ENCODE data around the gene DDR1. TPM values are rescaled to one million over a fixed set of nuclear protein-coding genes. Genes with fewer than 3 reads are reported as not detected.

DDR1 gene
- total and polyA plus RNA-seq, 2 donors from 2014 or later, result 95.8 to 362 TPM

DNA sequence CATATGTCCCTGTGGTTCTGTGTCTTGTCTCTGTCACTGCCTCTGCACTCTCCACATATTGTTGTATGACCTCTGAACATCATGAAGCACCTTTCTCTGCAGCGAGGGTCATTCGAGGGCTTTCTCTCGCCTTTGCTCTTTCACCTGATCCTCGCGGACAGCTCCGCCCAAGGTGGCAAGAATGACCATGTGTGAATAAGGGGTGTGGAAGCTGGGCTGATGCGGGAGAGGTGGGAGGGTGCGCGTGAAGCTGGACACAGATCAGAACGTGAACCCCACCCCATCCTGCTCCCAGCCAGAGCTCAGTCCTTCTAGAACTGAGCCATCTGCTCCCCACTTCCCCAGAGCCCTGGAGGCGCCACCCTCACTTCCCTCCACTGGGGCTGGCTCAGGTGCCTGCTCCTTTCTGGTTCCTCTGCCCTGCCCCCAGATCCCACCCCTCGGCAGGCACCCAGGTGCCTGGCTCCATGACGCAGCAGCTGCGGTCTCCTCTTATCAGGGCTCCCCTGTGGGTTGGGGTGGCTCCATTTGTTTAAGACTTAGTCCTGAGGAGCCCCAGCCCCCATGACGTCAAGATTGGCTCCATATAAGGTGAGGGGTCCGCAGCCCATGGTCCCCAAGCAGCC, 56.2 kb downstream of the DDR1 start, which contains the start of gene MUCL3:
Gene MUCL3 (plus strand): TSS at position 613 of the 626 bp plus-strand sequence. CDS start 27 bp downstream, outside the sequence.
- DNase-seq, result no peak
- TF ChIP-seq, protein P1, sequence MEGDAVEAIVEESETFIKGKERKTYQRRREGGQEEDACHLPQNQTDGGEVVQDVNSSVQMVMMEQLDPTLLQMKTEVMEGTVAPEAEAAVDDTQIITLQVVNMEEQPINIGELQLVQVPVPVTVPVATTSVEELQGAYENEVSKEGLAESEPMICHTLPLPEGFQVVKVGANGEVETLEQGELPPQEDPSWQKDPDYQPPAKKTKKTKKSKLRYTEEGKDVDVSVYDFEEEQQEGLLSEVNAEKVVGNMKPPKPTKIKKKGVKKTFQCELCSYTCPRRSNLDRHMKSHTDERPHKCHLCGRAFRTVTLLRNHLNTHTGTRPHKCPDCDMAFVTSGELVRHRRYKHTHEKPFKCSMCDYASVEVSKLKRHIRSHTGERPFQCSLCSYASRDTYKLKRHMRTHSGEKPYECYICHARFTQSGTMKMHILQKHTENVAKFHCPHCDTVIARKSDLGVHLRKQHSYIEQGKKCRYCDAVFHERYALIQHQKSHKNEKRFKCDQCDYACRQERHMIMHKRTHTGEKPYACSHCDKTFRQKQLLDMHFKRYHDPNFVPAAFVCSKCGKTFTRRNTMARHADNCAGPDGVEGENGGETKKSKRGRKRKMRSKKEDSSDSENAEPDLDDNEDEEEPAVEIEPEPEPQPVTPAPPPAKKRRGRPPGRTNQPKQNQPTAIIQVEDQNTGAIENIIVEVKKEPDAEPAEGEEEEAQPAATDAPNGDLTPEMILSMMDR (IDR thresholded peaks at IDR 0.05; ENCODE audit: borderline replicate concordance, extremely low read depth, insufficient read depth), result no peak
- H3K36me3 ChIP-seq (ENCODE audit: control insufficient read depth in 2 of 3, insufficient read depth in 3 of 3, low read length in 3 of 3), result no peaks in the 10 kb centered on the region
- H3K4me1 ChIP-seq (ENCODE audit: control insufficient read depth in 2 of 3, insufficient read depth in 2 of 3, low read depth in 1 of 3, low read length in 3 of 3), result no peaks in the 10 kb centered on the region
- H3K4me3 ChIP-seq (ENCODE audit: low read length in 3 of 3), result no peak within 1 kb of the TSS
- no peaks in the 10 kb centered on the region for H3K9me3 ChIP-seq (ENCODE audit: control insufficient read depth in 2 of 3, insufficient read depth in 1 of 3, low read length in 3 of 3)
- H3K27ac ChIP-seq (ENCODE audit: low read depth in 2 of 2, low read length in 2 of 2), result no peak within 1 kb of the TSS
- no peak for FAIRE-seq
- no peak within 1 kb of the TSS for H3K9ac ChIP-seq (ENCODE audit: low read length in 3 of 3)
- intact Hi-C loops (cut with DNase I), result no loop called here
- no peaks in the 10 kb centered on the region for H3K27me3 ChIP-seq (ENCODE audit: control insufficient read depth, insufficient read depth, low read length)

DNA sequence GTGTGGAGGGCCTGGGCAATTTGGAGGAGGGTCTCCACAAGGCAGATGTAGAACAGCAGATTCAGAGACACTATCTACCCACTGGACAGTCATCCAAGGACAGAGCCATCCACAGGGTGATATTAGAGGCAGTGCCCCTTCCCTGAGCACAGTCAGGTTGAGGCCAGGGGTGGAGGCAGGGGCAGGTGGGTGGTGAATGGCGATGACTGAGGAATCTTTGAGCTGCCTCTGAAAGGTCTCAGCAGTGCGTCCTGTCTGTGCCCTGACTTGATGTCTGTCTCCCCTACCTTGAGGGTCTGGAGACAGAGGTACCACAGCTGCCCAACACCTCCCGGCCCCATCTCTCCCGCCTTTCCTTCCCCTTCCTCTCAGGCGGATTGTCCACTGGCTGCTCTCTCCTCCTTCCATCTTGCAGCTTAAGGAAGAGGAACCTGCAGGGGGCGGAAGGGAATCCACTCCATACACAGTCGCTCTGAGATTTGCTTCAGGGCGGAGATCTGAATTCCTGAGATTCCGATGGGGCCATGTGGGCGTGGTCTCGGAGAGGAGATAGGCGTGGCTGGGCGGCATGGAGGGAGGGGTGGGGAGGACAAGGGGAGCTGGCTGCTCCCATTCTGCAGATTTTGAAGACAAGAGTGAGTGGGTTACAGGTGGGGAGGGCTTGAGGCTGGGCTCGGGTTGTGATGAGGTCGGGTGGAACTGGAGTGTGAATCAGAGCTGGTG, 58.2 kb downstream of the DDR1 start:
- no peaks in the 10 kb centered on the region for H3K27me3 ChIP-seq (ENCODE audit: control insufficient read depth, insufficient read depth, low read length)
- H3K4me3 ChIP-seq (ENCODE audit: low read length in 3 of 3), result no peak overlapping the region
- no peaks in the 10 kb centered on the region for H3K9me3 ChIP-seq (ENCODE audit: control insufficient read depth in 2 of 3, insufficient read depth in 1 of 3, low read length in 3 of 3)
- no peak overlapping the region for H3K27ac ChIP-seq (ENCODE audit: low read depth in 2 of 2, low read length in 2 of 2)
- no peaks in the 10 kb centered on the region for H3K36me3 ChIP-seq (ENCODE audit: control insufficient read depth in 2 of 3, insufficient read depth in 3 of 3, low read length in 3 of 3)
- DNase-seq, result peak; percentile 89 to 95 (median 92)
- no peaks in the 10 kb centered on the region for H3K4me1 ChIP-seq (ENCODE audit: control insufficient read depth in 2 of 3, insufficient read depth in 2 of 3, low read depth in 1 of 3, low read length in 3 of 3)
- intact Hi-C loops (cut with DNase I), result no loop called here
- TF ChIP-seq, protein P1 (IDR thresholded peaks at IDR 0.05; ENCODE audit: borderline replicate concordance, extremely low read depth, insufficient read depth), result peak; percentile 50
- H3K9ac ChIP-seq (ENCODE audit: low read length in 3 of 3), result no peak overlapping the region
- no peak for FAIRE-seq

DNA sequence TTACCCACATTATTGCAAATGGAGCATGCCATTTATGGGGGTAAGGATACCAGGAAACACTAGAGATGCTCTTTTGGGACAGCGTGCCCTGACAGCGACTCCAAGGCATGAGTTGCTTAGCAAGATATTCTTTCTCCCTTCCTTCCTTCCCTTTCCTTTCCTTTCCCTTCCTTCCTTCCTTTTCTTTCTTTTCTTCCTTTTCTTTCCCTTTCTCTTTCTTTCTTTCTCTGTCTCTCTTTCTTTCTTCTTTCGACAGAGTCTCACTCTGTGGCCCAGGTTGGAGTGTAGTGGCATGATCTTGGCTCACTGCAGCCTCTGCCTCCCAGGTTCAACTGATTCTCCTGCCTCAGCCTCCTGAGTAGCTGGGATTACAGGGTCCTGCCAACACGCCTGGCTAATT, 59.7 kb downstream of the DDR1 start:
- no peak for FAIRE-seq
- Histone ChIP-seq H3K9me3 (ENCODE audit: control insufficient read depth in 2 of 3, insufficient read depth in 1 of 3, low read length in 3 of 3) (no peaks in the 10 kb centered on the region), H3K27me3 (ENCODE audit: control insufficient read depth, insufficient read depth, low read length) (no peaks in the 10 kb centered on the region), H3K9ac (ENCODE audit: low read length in 3 of 3) (no peak overlapping the region), H3K4me1 (ENCODE audit: control insufficient read depth in 2 of 3, insufficient read depth in 2 of 3, low read depth in 1 of 3, low read length in 3 of 3) (no peaks in the 10 kb centered on the region), H3K36me3 (ENCODE audit: control insufficient read depth in 2 of 3, insufficient read depth in 3 of 3, low read length in 3 of 3) (no peaks in the 10 kb centered on the region), H3K4me3 (ENCODE audit: low read length in 3 of 3) (no peak overlapping the region), H3K27ac (ENCODE audit: low read depth in 2 of 2, low read length in 2 of 2) (no peak overlapping the region)
- DNase-seq, result no peak
- TF ChIP-seq, protein P1 (IDR thresholded peaks at IDR 0.05; ENCODE audit: borderline replicate concordance, extremely low read depth, insufficient read depth), result no peak
- intact Hi-C loops (cut with DNase I), result no loop called here
